Measurements from ENCODE around the gene CDA. TPM values are rescaled to one million over a fixed set of nuclear protein-coding genes. Genes with fewer than 3 reads are reported as not detected.

Gene CDA
- total RNA-seq, 4 donors from 2014 or later: 1.9 to 13.2 (median 2.8) TPM

GRCh38 chr1:20634065-20634593 is 45.2 kb downstream of the CDA start:
- ATAC-seq (ENCODE audit: low FRiP score) (no peak), DNase-seq (ENCODE audit: low spot score) (no peak)
- TF ChIP-seq CTCF (IDR thresholded peaks at IDR 0.05): no peak

- DNase-seq (ENCODE audit: low spot score): no peak
- no peak for ATAC-seq (ENCODE audit: low FRiP score)
- TF ChIP-seq CTCF (IDR thresholded peaks at IDR 0.05): no peak
These were observed 45.7 kb downstream of the CDA start for GRCh38 chr1:20634594-20635084.

GRCh38 chr1:20636785-20637347 is 48.0 kb downstream of the CDA start:
- no peak for TF ChIP-seq CTCF (IDR thresholded peaks at IDR 0.05)
- no peak for ATAC-seq (ENCODE audit: low FRiP score)

DNA sequence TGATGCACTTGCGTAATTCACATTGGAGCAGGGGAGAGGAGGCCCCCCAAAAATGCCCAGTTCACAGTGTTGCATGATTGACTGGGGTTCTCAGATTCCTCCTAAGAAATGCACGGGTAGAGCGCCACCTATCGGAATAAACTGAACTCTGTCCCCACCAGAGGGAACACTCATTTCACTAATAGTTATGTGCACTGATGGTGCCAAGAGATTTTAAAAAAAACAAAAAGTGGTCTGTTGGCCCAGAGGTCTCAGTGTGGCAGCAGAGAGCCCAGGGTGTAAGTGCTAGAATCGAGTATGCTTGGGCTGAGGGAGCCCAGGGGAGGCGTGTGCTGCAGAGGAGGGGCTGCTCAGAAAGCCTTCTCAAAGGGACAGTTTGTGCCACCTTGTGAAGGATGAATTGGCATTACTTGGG is 51.3 kb downstream of the CDA start:
- TF ChIP-seq CTCF (IDR thresholded peaks at IDR 0.05): no peak
- no peak for ATAC-seq (ENCODE audit: low FRiP score)
- DNase-seq (ENCODE audit: low spot score): no peak

More at GRCh38 chr1:20636785-20637347, 48.0 kb downstream of the CDA start:
- DNase-seq (ENCODE audit: low spot score): no peak

GRCh38 chr1:20641975-20642374 is 53.1 kb downstream of the CDA start:
- ATAC-seq (ENCODE audit: low FRiP score) (no peak), DNase-seq (ENCODE audit: low spot score) (no peak)
- TF ChIP-seq CTCF (IDR thresholded peaks at IDR 0.05): no peak

DNA sequence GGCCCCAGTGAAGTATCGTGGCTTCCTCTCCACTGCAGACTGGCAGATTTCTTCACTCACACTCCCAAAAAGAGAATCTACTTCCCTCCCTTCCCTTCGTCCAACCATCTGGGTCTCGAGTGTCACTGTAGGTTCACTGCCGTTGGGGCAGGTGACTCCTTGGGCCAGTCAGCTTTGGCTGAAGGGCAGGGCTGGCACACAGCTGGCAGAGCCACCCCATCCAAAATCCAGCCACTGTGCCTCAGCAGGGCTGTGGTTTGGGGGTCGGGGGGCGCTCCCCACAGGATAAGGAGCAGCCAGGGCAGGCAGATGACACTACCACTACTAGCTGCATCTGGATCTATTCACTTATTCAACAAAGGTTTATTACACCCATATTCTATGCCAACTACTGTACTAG is 54.2 kb downstream of the CDA start:
- ATAC-seq (ENCODE audit: low FRiP score) (no peak), DNase-seq (ENCODE audit: low spot score) (no peak)
- TF ChIP-seq CTCF (IDR thresholded peaks at IDR 0.05): no peak

GRCh38 chr1:20644416-20644815 is 55.5 kb downstream of the CDA start:
- DNase-seq (ENCODE audit: low spot score) (no peak), ATAC-seq (ENCODE audit: low FRiP score) (no peak)
- TF ChIP-seq CTCF (IDR thresholded peaks at IDR 0.05): no peak
